Measurements from ENCODE around the gene GALNTL6. TPM values are rescaled to one million over a fixed set of nuclear protein-coding genes. Genes with fewer than 3 reads are reported as not detected.

The GALNTL6 gene
- total and polyA plus RNA-seq, 2 of the 4 experiments (the other 2 are of a cell fraction), result under 0.01 TPM; not detected in 1

DNA sequence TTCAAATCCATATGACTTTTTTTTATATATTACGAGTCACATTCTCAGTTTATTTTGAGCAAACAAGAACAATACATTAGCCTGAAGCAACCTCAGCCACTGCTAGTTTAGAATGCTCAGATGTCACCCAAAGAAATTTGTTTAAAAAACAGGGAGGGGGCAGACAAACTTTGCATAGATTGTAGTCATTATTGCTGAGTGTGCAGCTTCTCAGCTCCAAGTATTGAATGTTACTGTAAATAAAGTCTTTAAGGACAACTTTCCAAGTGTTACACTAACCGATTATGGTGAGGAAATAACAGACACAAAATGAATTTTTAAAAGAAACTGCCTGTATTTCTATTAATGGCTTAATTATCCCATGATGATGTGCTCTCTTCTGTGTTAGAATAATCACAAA, 835.9 kb downstream of the GALNTL6 start:
- no peaks in the 10 kb centered on the region for H3K27me3 ChIP-seq (ENCODE audit: control insufficient read depth, insufficient read depth, low read length)
- no peak overlapping the region for H2BK120ac ChIP-seq (ENCODE audit: low read depth, low read length)
- H3K14ac ChIP-seq (replicated peaks; ENCODE audit: low read depth, low read length), result no peak overlapping the region
- no peaks in the 10 kb centered on the region for H3K36me3 ChIP-seq (ENCODE audit: control insufficient read depth, insufficient read depth, low read length)
- H3K9me1 ChIP-seq (ENCODE audit: insufficient read depth, low read length), result no peaks in the 10 kb centered on the region
- H3K4me2 ChIP-seq (ENCODE audit: low read depth, low read length), result no peak overlapping the region
- TF ChIP-seq, protein P1, sequence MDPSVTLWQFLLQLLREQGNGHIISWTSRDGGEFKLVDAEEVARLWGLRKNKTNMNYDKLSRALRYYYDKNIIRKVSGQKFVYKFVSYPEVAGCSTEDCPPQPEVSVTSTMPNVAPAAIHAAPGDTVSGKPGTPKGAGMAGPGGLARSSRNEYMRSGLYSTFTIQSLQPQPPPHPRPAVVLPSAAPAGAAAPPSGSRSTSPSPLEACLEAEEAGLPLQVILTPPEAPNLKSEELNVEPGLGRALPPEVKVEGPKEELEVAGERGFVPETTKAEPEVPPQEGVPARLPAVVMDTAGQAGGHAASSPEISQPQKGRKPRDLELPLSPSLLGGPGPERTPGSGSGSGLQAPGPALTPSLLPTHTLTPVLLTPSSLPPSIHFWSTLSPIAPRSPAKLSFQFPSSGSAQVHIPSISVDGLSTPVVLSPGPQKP (IDR thresholded peaks at IDR 0.05; ENCODE audit: borderline replicate concordance, low read depth, low read length), result no peak
- TF ChIP-seq MAFK (IDR thresholded peaks at IDR 0.05; ENCODE audit: low read depth, low read length), result peak; percentile 84
- ChIA-PET CTCF (no interaction called here), POLR2A (ENCODE audit: unreplicated experiment) (no interaction called here)
- BruUV-seq (replicated peaks), result no TSS peak
- no peaks in the 10 kb centered on the region for H4K20me1 ChIP-seq (ENCODE audit: insufficient read depth, low read length)
- no peak overlapping the region for H4K91ac ChIP-seq (ENCODE audit: insufficient read depth, low read depth, low read length)
- H3K4me1 ChIP-seq (ENCODE audit: control insufficient read depth, insufficient read depth, low read length), result no peaks in the 10 kb centered on the region
- no peak overlapping the region for H3K27ac ChIP-seq (ENCODE audit: insufficient read depth, low read length)
- H3K9me3 ChIP-seq (ENCODE audit: control insufficient read depth, insufficient read depth, low read length), result no peaks in the 10 kb centered on the region
- H2AK5ac ChIP-seq (ENCODE audit: low read depth, low read length), result no peak overlapping the region
- no peak overlapping the region for H4K5ac ChIP-seq (ENCODE audit: low read depth, low read length)
- no peak overlapping the region for H3K9ac ChIP-seq (ENCODE audit: low read depth, low read length)
- no peak overlapping the region for H2BK5ac ChIP-seq (ENCODE audit: low read depth, low read length, poor library complexity, severe bottlenecking)
- H2BK15ac ChIP-seq (ENCODE audit: low read depth, low read length), result no peak overlapping the region
- H3K18ac ChIP-seq (ENCODE audit: low read depth, low read length), result no peak overlapping the region
- H2BK20ac ChIP-seq (ENCODE audit: low read depth, low read length), result no peak overlapping the region
- intact Hi-C loops (cut with micrococcal nuclease) (no loop called here), dilution Hi-C loops (cut with HindIII; ENCODE audit: low sequenced_read_pairs, unreplicated experiment) (no loop called here), in situ Hi-C loops (cut with MboI; ENCODE audit: low sequenced_read_pairs) (no loop called here)
- DNase-seq, result no peak
- H4K8ac ChIP-seq (ENCODE audit: low read depth in 2 of 2, low read length in 2 of 2), result no peak overlapping the region
- no peak overlapping the region for H3K4ac ChIP-seq (ENCODE audit: low read depth, low read length)
- H2AK9ac ChIP-seq (replicated peaks; ENCODE audit: low read depth, low read length, poor library complexity), result no peak overlapping the region
- no peak overlapping the region for H3K56ac ChIP-seq (ENCODE audit: extremely low read depth, insufficient read depth, low read length)
- H3K79me1 ChIP-seq (ENCODE audit: low read depth in 1 of 2, low read length in 2 of 2), result no peaks in the 10 kb centered on the region
- H3K4me3 ChIP-seq (ENCODE audit: insufficient read depth, low read depth, low read length), result no peak overlapping the region
- H3K23ac ChIP-seq (ENCODE audit: low read depth, low read length), result no peak overlapping the region
- WGBS, 2 experiments (ENCODE audit: extremely low coverage in 2 of 2, insufficient read length in 1 of 2), result no CpG with 5 or more reads among the region's 2 CpGs
- ATAC-seq (ENCODE audit: low read depth), result no peak
- no peak overlapping the region for H2AFZ ChIP-seq (replicated peaks; ENCODE audit: low read length, poor library complexity)
